Pancreas (tissue), 10 donors: ENCODE results near the gene ZIC4. TPM values are rescaled to one million over a fixed set of nuclear protein-coding genes. Genes with fewer than 3 reads are reported as not detected.

Experiments
- ATAC-seq, 4 donors: fragments of 200-7000 bp; cut with Tn5 transposase; one replicate each; pipeline versions ENCODE4 v1.8.0 to v1.9.1; 2020; ENCODE audit warnings: mild to moderate bottlenecking in 4 of 4, moderate library complexity in 4 of 4
- DNase-seq, 6 donors: peaks; one replicate each; pipeline ENCODE4 v3.0.0-alpha.2; 2020
- FAIRE-seq: peaks from 2 replicates; lab custom pipeline; 2012; peaks lifted over from hg19 to GRCh38; lab: Jason Lieb, UNC
- H3K27ac ChIP-seq, 4 donors: fragments of 200-600 bp; sonication (generic); 1 replicate in 3 of 4; 2 replicates in 1 of 4; pipeline versions ENCODE4 v1.5.0 to v1.8.0; 2020
- H3K27me3 ChIP-seq, 4 donors: fragments of 200-600 bp; one replicate each; pipeline ENCODE4 v1.8.0; 2021
- H3K36me3 ChIP-seq, 3 donors: fragments of 200-600 bp; sonication (generic) in 1 of 3; one replicate each; pipeline versions ENCODE4 v1.5.0 to v1.8.0; 2020 to 2021
- H3K4me1 ChIP-seq, 3 donors: fragments of 200-600 bp; one replicate each; pipeline ENCODE4 v1.8.0; 2021
- H3K4me3 ChIP-seq, 4 donors: fragments of 200-600 bp; sonication (generic) in 2 of 4; one replicate each; pipeline versions ENCODE4 v1.5.0 to v1.8.0; 2020 to 2021
- H3K9me3 ChIP-seq, 4 donors: fragments of 200-600 bp; one replicate each; pipeline ENCODE4 v1.8.0; 2021
- WGBS, 2 donors: extraction: QIAGEN DNeasy Blood & Tissue Kit; methylation state at CpG; one replicate each; pipeline ENCODE4 v1.1.7; 2013; 5-methylcytosine and 5-hydroxymethylcytosine counted together
- intact Hi-C, 3 donors: fragments of 100-400 bp; cut with DNase I; formaldehyde crosslinking; loops; one replicate each; pipeline versions ENCODE4 v1.11.1 to v1.14.2; 2022
- polyA plus RNA-seq, 2 donors: library from polyadenylated mRNA; stranded (reverse); fragments of 200-250 nt; gene quantifications; one replicate each; pipeline ENCODE4 v1.2.3, GENCODE V29; 2013
- total RNA-seq, 6 donors: library from RNA; stranded (reverse); fragmentation: NEBNext Ultra II Directional in 4 of 6; extraction: Animal tissue kit (Norgen Biotek cat#: 25700) in 4 of 6; gene quantifications; one replicate each; pipeline versions ENCODE4 v1.2.1 to v1.2.4, GENCODE V29; 2021 to 2023
- TF ChIP-seq, protein P1 (sequence below), 4 donors: fragments of 200-600 bp; sonication (generic) in 3 of 4; IDR thresholded peaks; one replicate each; pipeline versions ENCODE4 v1.5.0 to v1.8.0; 2021; ENCODE audit warnings: antibody characterized with exemption in 4 of 4
- donor health status: healthy with polysubstance abuse.
- donor health status: DM: no; HTN: no; CAD: no; lungs with moderate emphysema.
- donor health status: DM: no; HTN: no; CAD: no.
- donor health status: control.
- donor health status: control.
- donor health status: Bipolar disorder and iron deficiency.
- donor health status: DM: yes; HTN: yes; CAD: no.
- donor health status: DM: no; HTN: no; CAD: no.
- donor health status: DM: no; HTN: no; CAD: no.
- donor health status: DM: yes; HTN: yes; CAD: no.

Gene ZIC4
- total and polyA plus RNA-seq, 8 donors: not detected

- no peak for FAIRE-seq
Observed at GRCh38 chr3:147384210-147385058, 21.9 kb downstream of the ZIC4 start.

DNA sequence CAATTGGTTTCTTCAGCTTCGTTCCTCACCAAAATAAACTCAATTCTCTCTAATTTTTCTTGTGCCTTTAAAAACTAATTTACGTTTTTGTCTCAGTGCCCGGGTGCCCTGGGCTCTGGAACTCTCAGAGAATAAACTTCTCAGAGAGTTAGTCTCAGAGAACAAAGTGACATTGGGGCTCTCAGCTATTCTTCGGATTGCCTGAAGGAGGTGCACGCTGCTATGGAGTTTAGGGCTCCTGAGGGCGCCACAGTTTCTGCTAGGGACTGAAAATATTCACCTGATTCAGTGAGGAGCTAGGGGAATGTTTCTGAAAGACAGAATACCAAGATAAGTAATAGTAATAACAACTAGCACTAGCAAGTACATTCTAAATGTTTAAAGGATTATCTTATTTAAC is 22.7 kb downstream of the ZIC4 start:
- DNase-seq: no peak
- Histone ChIP-seq H3K36me3 (no peaks in the 10 kb centered on the region), H3K4me1 (no peaks in the 10 kb centered on the region), H3K27ac (no peak overlapping the region), H3K27me3 (peaks cover 3 to 77% (median 15%) of the 10 kb centered on the region in 4 donors), H3K9me3 (no peaks in the 10 kb centered on the region), H3K4me3 (no peak overlapping the region)
- intact Hi-C loops: no loop called here
- FAIRE-seq: no peak
- TF ChIP-seq, protein P1, sequence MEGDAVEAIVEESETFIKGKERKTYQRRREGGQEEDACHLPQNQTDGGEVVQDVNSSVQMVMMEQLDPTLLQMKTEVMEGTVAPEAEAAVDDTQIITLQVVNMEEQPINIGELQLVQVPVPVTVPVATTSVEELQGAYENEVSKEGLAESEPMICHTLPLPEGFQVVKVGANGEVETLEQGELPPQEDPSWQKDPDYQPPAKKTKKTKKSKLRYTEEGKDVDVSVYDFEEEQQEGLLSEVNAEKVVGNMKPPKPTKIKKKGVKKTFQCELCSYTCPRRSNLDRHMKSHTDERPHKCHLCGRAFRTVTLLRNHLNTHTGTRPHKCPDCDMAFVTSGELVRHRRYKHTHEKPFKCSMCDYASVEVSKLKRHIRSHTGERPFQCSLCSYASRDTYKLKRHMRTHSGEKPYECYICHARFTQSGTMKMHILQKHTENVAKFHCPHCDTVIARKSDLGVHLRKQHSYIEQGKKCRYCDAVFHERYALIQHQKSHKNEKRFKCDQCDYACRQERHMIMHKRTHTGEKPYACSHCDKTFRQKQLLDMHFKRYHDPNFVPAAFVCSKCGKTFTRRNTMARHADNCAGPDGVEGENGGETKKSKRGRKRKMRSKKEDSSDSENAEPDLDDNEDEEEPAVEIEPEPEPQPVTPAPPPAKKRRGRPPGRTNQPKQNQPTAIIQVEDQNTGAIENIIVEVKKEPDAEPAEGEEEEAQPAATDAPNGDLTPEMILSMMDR (IDR thresholded peaks at IDR 0.05): no peak
- ATAC-seq: peak in 1 of 4 donors; percentile 46
- 5% methylated on average over 6 of the region's 6 CpGs for WGBS, 2 donors

More at GRCh38 chr3:147384210-147385058, 21.9 kb downstream of the ZIC4 start:
- intact Hi-C loops: no loop called here
- peaks cover 0 to 79% (median 15%) of the 10 kb centered on the region in 4 donors for H3K27me3 ChIP-seq
- 12 to 13% methylated on average over 27 of the region's 27 CpGs for WGBS, 2 donors
- no peaks in the 10 kb centered on the region for H3K36me3 ChIP-seq
- H3K4me1 ChIP-seq: no peaks in the 10 kb centered on the region
- H3K27ac ChIP-seq: no peak overlapping the region
- TF ChIP-seq, protein P1 (IDR thresholded peaks at IDR 0.05): no peak
- H3K4me3 ChIP-seq: no peak overlapping the region
- no peaks in the 10 kb centered on the region for H3K9me3 ChIP-seq
- ATAC-seq (no peak), DNase-seq (peak in 1 of 6 donors; percentile 28)

DNA sequence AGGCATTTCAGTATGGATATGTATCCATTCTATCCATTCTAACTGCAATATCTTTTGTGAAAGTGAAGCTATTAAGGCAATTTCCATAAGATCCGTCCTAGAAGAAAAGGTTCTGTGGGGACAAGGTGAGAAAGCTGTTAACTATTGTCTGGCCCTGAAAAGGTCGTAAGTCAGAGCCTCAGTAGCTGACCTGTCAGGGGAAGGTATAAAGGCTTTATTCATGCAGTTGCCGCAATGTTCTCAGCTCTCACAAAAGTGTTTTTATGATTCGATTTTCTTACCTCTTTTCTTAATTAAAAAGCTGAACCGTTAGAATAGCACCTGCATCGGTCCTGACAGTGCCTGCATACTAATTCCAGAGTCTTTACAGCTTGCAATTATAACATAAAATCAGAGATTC is 24.7 kb downstream of the ZIC4 start:
- intact Hi-C loops: no loop called here
- WGBS, 2 donors: 15 to 16% methylated on average over 6 of the region's 6 CpGs
- no peak for FAIRE-seq

GRCh38 chr3:147380977-147381376 is 25.4 kb downstream of the ZIC4 start:
- Histone ChIP-seq H3K4me1 (no peaks in the 10 kb centered on the region), H3K27me3 (peaks cover 3 to 80% (median 18%) of the 10 kb centered on the region in 4 donors), H3K27ac (no peak overlapping the region), H3K9me3 (no peaks in the 10 kb centered on the region), H3K4me3 (no peak overlapping the region), H3K36me3 (no peaks in the 10 kb centered on the region)
- DNase-seq (no peak), ATAC-seq (no peak), FAIRE-seq (no peak)
- TF ChIP-seq, protein P1 (IDR thresholded peaks at IDR 0.05): no peak
- intact Hi-C loops: no loop called here
- 24 to 32% methylated on average over 3 of the region's 3 CpGs for WGBS, 2 donors

More for the DNA sequence above, 24.7 kb downstream of the ZIC4 start:
- Histone ChIP-seq H3K36me3 (no peaks in the 10 kb centered on the region), H3K9me3 (no peaks in the 10 kb centered on the region), H3K4me3 (no peak overlapping the region), H3K4me1 (no peaks in the 10 kb centered on the region), H3K27ac (no peak overlapping the region), H3K27me3 (peaks cover 3 to 84% (median 15%) of the 10 kb centered on the region in 4 donors)
- TF ChIP-seq, protein P1 (IDR thresholded peaks at IDR 0.05): no peak
- DNase-seq (no peak), ATAC-seq (no peak)
